ENCODE measurements around the gene TRIM54. TPM values are rescaled to one million over a fixed set of nuclear protein-coding genes. Genes with fewer than 3 reads are reported as not detected.

Gene TRIM54
- total and polyA plus RNA-seq, 2 of the 4 experiments (the other 2 are of a cell fraction) = 0.15 TPM; not detected in 1

DNA sequence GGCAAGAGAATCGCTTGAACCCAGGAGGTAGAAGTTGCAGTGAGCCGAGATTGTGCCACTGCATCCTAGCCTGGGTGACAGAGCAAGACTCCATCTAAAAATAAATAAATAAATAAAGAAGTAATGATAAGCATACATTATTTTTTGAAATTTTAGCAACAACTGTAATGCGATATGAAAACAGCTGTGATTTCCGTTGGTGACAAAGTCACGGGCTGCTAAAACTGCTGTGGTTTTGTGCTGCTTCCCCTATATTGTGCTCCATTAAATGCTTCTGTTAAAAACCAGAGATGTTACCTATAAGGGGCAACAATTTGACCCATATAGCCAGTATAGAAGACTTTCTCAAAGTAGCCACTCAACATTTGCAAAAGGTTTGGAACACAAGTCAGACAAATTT lies 8.3 kb downstream of the TRIM54 start:
- Histone ChIP-seq H2BK120ac (ENCODE audit: low read depth, low read length) (no peak overlapping the region), H3K27me3 (ENCODE audit: control insufficient read depth, insufficient read depth, low read length) (peaks cover 7% of the 10 kb centered on the region), H3K18ac (ENCODE audit: low read depth, low read length) (no peak overlapping the region), H3K23ac (ENCODE audit: low read depth, low read length) (no peak overlapping the region), H4K20me1 (ENCODE audit: insufficient read depth, low read length) (no peaks in the 10 kb centered on the region; the same call in 1 of the 2 replicates), H3K9me3 (ENCODE audit: control insufficient read depth, insufficient read depth, low read length) (no peaks in the 10 kb centered on the region), H2BK5ac (ENCODE audit: low read depth, low read length, poor library complexity, severe bottlenecking) (no peak overlapping the region), H3K79me1 (ENCODE audit: low read depth in 1 of 2, low read length in 2 of 2) (no peaks in the 10 kb centered on the region), H2AK9ac (replicated peaks; ENCODE audit: low read depth, low read length, poor library complexity) (no peak overlapping the region), H3K36me3 (ENCODE audit: control insufficient read depth, insufficient read depth, low read length) (no peaks in the 10 kb centered on the region), H4K8ac (ENCODE audit: low read depth in 2 of 2, low read length in 2 of 2) (no peak overlapping the region), H3K14ac (replicated peaks; ENCODE audit: low read depth, low read length) (no peak overlapping the region), H2AK5ac (ENCODE audit: low read depth, low read length) (no peak overlapping the region), H2BK15ac (ENCODE audit: low read depth, low read length) (no peak overlapping the region), H3K4me2 (ENCODE audit: low read depth, low read length) (no peak overlapping the region), H3K4ac (ENCODE audit: low read depth, low read length) (no peak overlapping the region), H2BK20ac (ENCODE audit: low read depth, low read length) (no peak overlapping the region), H3K27ac (ENCODE audit: insufficient read depth, low read length) (no peak overlapping the region), H4K91ac (ENCODE audit: insufficient read depth, low read depth, low read length) (no peak overlapping the region), H3K56ac (ENCODE audit: extremely low read depth, insufficient read depth, low read length) (no peak overlapping the region), H2AFZ (replicated peaks; ENCODE audit: low read length, poor library complexity) (no peak overlapping the region), H4K5ac (ENCODE audit: low read depth, low read length) (no peak overlapping the region), H3K9me1 (ENCODE audit: insufficient read depth, low read length) (peaks cover 10% of the 10 kb centered on the region), H3K9ac (ENCODE audit: low read depth, low read length) (no peak overlapping the region), H3K4me1 (ENCODE audit: control insufficient read depth, insufficient read depth, low read length) (peaks cover 11% of the 10 kb centered on the region), H3K4me3 (ENCODE audit: insufficient read depth, low read depth, low read length) (no peak overlapping the region)
- dilution Hi-C loops (cut with HindIII; ENCODE audit: low sequenced_read_pairs, unreplicated experiment) = no loop called here
- no CpG with 5 or more reads among the region's 5 CpGs for WGBS, 2 experiments (ENCODE audit: extremely low coverage in 2 of 2, insufficient read length in 1 of 2)
- TF ChIP-seq FOS (IDR thresholded peaks at IDR 0.05; ENCODE audit: low read depth, low read length) (no peak), MAFK (IDR thresholded peaks at IDR 0.05; ENCODE audit: low read depth, low read length) (no peak), BHLHE40 (IDR thresholded peaks at IDR 0.05; ENCODE audit: low read depth, low read length) (no peak), MAZ (IDR thresholded peaks at IDR 0.05; ENCODE audit: borderline replicate concordance, low read depth, low read length) (no peak), RAD21 (IDR thresholded peaks at IDR 0.05; ENCODE audit: low read length) (no peak), CHD1 (IDR thresholded peaks at IDR 0.05; ENCODE audit: low read depth, low read length) (no peak), USF2 (IDR thresholded peaks at IDR 0.05; ENCODE audit: low read depth, low read length) (no peak), CTCF (conservative IDR thresholded peaks at IDR 0.05; ENCODE audit: low read depth, low read length) (no peak), MXI1 (IDR thresholded peaks at IDR 0.05; ENCODE audit: borderline replicate concordance, low read depth, low read length) (no peak), POLR2A (IDR thresholded peaks at IDR 0.05; ENCODE audit: low read depth, low read length) (no peak), NFE2L2 (IDR thresholded peaks at IDR 0.05; ENCODE audit: low read depth, low read length) (no peak), CEBPB (IDR thresholded peaks at IDR 0.05; ENCODE audit: low read depth, low read length) (no peak), RFX5 (IDR thresholded peaks at IDR 0.05; ENCODE audit: low read depth, low read length) (no peak), SMC3 (IDR thresholded peaks at IDR 0.05; ENCODE audit: low read depth, low read length) (no peak), RCOR1 (IDR thresholded peaks at IDR 0.05; ENCODE audit: insufficient replicate concordance, low read length) (no peak)
- TF ChIP-seq, protein P1, sequence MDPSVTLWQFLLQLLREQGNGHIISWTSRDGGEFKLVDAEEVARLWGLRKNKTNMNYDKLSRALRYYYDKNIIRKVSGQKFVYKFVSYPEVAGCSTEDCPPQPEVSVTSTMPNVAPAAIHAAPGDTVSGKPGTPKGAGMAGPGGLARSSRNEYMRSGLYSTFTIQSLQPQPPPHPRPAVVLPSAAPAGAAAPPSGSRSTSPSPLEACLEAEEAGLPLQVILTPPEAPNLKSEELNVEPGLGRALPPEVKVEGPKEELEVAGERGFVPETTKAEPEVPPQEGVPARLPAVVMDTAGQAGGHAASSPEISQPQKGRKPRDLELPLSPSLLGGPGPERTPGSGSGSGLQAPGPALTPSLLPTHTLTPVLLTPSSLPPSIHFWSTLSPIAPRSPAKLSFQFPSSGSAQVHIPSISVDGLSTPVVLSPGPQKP (IDR thresholded peaks at IDR 0.05; ENCODE audit: borderline replicate concordance, low read depth, low read length) = no peak
- ATAC-seq (ENCODE audit: low read depth) = no peak
- intact Hi-C loops (cut with micrococcal nuclease) = no loop called here
- in situ Hi-C loops (cut with MboI; ENCODE audit: low sequenced_read_pairs) = no loop called here
- BruUV-seq (replicated peaks) = no TSS peak
- ChIA-PET POLR2A (ENCODE audit: unreplicated experiment) (no interaction called here), CTCF (interaction anchor here (1.4 kb wide), 1 partner anchor 10 kb away, joined by 4 read pairs; no protein-coding TSS in a partner anchor)
- DNase-seq = no peak

All from IMR-90 (cell line).